Effector memory CD8-positive, alpha-beta T cell (primary cell): ENCODE results near the gene LRP2BP.
"Not testable (repeated sequence)": the region's sequence is repeated elsewhere in the genome, so short reads cannot be mapped to it uniquely, and the experiment has no call there.

ENCODE experiments used
- ATAC-seq: fragments of 150-1000 bp; cut with Tn5 transposase; replicated peaks from 2 replicates; pipeline ENCODE4 v1.10.0; 2021; ENCODE audit warnings: mild to moderate bottlenecking, moderate library complexity
- DNase-seq, 3 experiments: peaks; one replicate each; pipeline ENCODE4 v3.0.0; 2021
- H3K27ac Mint-ChIP-seq, 2 donors: one replicate each; pipeline ENCODE4 v1.8.0; 2022; ENCODE audit warnings: mild to moderate bottlenecking in 2 of 2, mixed read lengths in 2 of 2, moderate library complexity in 2 of 2
- H3K27me3 Mint-ChIP-seq, 2 donors: one replicate each; pipeline ENCODE4 v1.8.0; 2022; ENCODE audit warnings: mixed read lengths in 2 of 2
- H3K36me3 Mint-ChIP-seq: one replicate; pipeline ENCODE4 v1.8.0; 2022; ENCODE audit warnings: mild to moderate bottlenecking, moderate library complexity, mixed read lengths; ENCODE audit not compliant: insufficient read depth
- H3K4me1 Mint-ChIP-seq, 2 donors: one replicate each; pipeline ENCODE4 v1.8.0; 2022; ENCODE audit warnings: low read depth in 2 of 2, mixed read lengths in 2 of 2
- H3K4me3 Mint-ChIP-seq, 2 donors: one replicate each; pipeline ENCODE4 v1.8.0; 2022; ENCODE audit warnings: mild to moderate bottlenecking in 2 of 2, mixed read lengths in 2 of 2, moderate library complexity in 2 of 2
- H3K9me3 Mint-ChIP-seq, 2 donors: one replicate each; pipeline ENCODE4 v1.8.0; 2022; ENCODE audit warnings: mixed read lengths in 2 of 2

Gene LRP2BP

GRCh38 chr4:185318679-185319078, 77.0 kb downstream of the LRP2BP start:
- Mint-ChIP-seq H3K4me3 (no peak overlapping the region), H3K36me3 (peaks cover 19% of the 10 kb centered on the region), H3K27ac (no peak overlapping the region), H3K9me3 (no peaks in the 10 kb centered on the region), H3K27me3 (no peaks in the 10 kb centered on the region), H3K4me1 (peaks cover 0 to 2% of the 10 kb centered on the region in 2 donors)
- no peak for ATAC-seq
- no peak for DNase-seq

- peak overlapping the region in 1 of 2 donors; percentile 49 for H3K27ac Mint-ChIP-seq
- peaks cover 0 to 2% of the 10 kb centered on the region in 2 donors for H3K4me1 Mint-ChIP-seq
- no peaks in the 10 kb centered on the region for H3K27me3 Mint-ChIP-seq
- no peak overlapping the region for H3K4me3 Mint-ChIP-seq
- DNase-seq = no peak
- H3K36me3 Mint-ChIP-seq = peaks cover 25% of the 10 kb centered on the region
- no peaks in the 10 kb centered on the region for H3K9me3 Mint-ChIP-seq
- no peak for ATAC-seq
These were observed 77.8 kb downstream of the LRP2BP start for GRCh38 chr4:185317880-185318279.

- not testable (repeated sequence) for H3K4me3 Mint-ChIP-seq, H3K9me3 Mint-ChIP-seq, DNase-seq, H3K4me1 Mint-ChIP-seq, H3K27me3 Mint-ChIP-seq, ATAC-seq
- Mint-ChIP-seq H3K27ac (peak overlapping the region in 1 of 2 donors; percentile 49), H3K36me3 (peaks cover 29% of the 10 kb centered on the region)
These were observed 78.3 kb downstream of the LRP2BP start for GRCh38 chr4:185317462-185317861.
